22Rv1 (cell line): Measurements from ENCODE around the gene TAF11L10.

Source experiments
- ZFX ChIP-seq: fragments of 450-650 bp; IDR thresholded peaks from 2 replicates; pipeline ENCODE4 v1.6.1; 2017; ENCODE audit warnings: antibody characterized with exemption, borderline replicate concordance
- TF ChIP-seq, protein P1 (sequence below): fragments of 450-650 bp; IDR thresholded peaks from 2 replicates; pipeline ENCODE4 v1.5.1; 2017; ENCODE audit warnings: mild to moderate bottlenecking

DNA sequence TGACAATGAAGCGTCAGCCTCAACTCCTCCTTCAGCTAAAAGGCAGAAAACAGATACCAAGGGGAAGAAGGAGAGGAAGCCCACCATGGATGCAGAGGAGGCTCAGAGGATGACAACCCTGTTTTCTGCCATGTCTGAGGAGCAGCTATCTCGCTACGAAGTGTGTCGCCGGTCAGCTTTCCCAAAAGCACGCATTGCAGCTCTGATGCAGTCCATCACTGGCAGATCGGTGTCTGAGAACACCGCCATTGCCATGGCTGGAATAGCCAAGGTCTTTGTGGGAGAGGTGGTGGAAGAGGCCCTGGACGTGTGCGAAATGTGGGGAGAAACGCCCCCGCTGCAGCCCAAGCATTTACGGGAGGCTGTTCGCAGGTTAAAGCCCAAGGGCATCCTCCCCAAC is 7.3 kb upstream of the TAF11L10 start:
- TF ChIP-seq, protein P1, sequence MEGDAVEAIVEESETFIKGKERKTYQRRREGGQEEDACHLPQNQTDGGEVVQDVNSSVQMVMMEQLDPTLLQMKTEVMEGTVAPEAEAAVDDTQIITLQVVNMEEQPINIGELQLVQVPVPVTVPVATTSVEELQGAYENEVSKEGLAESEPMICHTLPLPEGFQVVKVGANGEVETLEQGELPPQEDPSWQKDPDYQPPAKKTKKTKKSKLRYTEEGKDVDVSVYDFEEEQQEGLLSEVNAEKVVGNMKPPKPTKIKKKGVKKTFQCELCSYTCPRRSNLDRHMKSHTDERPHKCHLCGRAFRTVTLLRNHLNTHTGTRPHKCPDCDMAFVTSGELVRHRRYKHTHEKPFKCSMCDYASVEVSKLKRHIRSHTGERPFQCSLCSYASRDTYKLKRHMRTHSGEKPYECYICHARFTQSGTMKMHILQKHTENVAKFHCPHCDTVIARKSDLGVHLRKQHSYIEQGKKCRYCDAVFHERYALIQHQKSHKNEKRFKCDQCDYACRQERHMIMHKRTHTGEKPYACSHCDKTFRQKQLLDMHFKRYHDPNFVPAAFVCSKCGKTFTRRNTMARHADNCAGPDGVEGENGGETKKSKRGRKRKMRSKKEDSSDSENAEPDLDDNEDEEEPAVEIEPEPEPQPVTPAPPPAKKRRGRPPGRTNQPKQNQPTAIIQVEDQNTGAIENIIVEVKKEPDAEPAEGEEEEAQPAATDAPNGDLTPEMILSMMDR: no peak
- no peak for TF ChIP-seq ZFX
